ENCODE measurements around the gene OR4D11.

DNA sequence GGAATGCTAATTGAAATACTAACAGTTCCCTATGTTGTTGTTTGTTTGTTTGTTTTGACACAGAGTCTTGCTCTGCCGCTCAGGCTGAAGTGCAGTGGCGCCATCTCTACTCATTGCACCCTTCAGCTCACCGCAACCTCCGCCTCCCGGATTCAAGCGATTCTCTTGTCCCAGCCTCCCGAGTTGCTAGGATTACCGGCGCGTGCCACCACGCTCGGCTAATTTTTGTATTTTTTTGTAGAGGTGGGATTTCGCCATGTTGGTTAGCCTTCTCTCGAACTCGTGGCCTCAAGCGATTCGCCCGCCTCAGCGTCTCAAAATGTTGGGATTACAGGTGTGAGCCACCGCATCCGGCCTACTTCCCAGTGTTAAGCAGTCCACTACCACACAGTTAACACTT is 49.9 kb downstream of the OR4D11 start:
- TF ChIP-seq, protein P1, sequence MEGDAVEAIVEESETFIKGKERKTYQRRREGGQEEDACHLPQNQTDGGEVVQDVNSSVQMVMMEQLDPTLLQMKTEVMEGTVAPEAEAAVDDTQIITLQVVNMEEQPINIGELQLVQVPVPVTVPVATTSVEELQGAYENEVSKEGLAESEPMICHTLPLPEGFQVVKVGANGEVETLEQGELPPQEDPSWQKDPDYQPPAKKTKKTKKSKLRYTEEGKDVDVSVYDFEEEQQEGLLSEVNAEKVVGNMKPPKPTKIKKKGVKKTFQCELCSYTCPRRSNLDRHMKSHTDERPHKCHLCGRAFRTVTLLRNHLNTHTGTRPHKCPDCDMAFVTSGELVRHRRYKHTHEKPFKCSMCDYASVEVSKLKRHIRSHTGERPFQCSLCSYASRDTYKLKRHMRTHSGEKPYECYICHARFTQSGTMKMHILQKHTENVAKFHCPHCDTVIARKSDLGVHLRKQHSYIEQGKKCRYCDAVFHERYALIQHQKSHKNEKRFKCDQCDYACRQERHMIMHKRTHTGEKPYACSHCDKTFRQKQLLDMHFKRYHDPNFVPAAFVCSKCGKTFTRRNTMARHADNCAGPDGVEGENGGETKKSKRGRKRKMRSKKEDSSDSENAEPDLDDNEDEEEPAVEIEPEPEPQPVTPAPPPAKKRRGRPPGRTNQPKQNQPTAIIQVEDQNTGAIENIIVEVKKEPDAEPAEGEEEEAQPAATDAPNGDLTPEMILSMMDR (IDR thresholded peaks at IDR 0.05), result no peak
- no peak for TF ChIP-seq EZH2 (IDR thresholded peaks at IDR 0.05; ENCODE audit: borderline replicate concordance, insufficient read depth, low read depth, low read length, poor library complexity, severe bottlenecking)
